ENCODE results near the gene TYRO3.

TYRO3 gene

GRCh38 chr15:41609123-41609522, 50.1 kb downstream of the TYRO3 start:
- DNase-seq: no peak

- DNase-seq: peak; percentile 8
These were observed 51.0 kb downstream of the TYRO3 start for GRCh38 chr15:41610048-41610447.

- no peak for DNase-seq
These were observed 61.7 kb downstream of the TYRO3 start for GRCh38 chr15:41620536-41621199.

GRCh38 chr15:41621200-41622193, 62.5 kb downstream of the TYRO3 start:
- DNase-seq: peak; percentile 87

- no peak for DNase-seq
These were observed 63.9 kb downstream of the TYRO3 start for GRCh38 chr15:41622901-41623300.

GRCh38 chr15:41627203-41627602, 68.2 kb downstream of the TYRO3 start:
- DNase-seq: no peak

GRCh38 chr15:41629463-41629862, 70.5 kb downstream of the TYRO3 start:
- no peak for DNase-seq

- DNase-seq: no peak
These were observed 70.9 kb downstream of the TYRO3 start for GRCh38 chr15:41629883-41630282.

- no peak for DNase-seq
These were observed 71.7 kb downstream of the TYRO3 start for GRCh38 chr15:41630616-41631217.

GRCh38 chr15:41631880-41632470, 73.0 kb downstream of the TYRO3 start:
- DNase-seq: no peak
